Middle frontal gyrus (tissue), 1 donor: Measurements from ENCODE around the gene ARAP1.

ENCODE experiments used
- DNase-seq: peaks from one replicate; pipeline ENCODE4 v3.0.0-alpha.2; 2015; ENCODE audit warnings: low spot score; ENCODE audit errors: extremely low spot score

The ARAP1 gene

GRCh38 chr11:72705442-72706365 lies 46.5 kb downstream of the ARAP1 start:
- no peak for DNase-seq

DNA sequence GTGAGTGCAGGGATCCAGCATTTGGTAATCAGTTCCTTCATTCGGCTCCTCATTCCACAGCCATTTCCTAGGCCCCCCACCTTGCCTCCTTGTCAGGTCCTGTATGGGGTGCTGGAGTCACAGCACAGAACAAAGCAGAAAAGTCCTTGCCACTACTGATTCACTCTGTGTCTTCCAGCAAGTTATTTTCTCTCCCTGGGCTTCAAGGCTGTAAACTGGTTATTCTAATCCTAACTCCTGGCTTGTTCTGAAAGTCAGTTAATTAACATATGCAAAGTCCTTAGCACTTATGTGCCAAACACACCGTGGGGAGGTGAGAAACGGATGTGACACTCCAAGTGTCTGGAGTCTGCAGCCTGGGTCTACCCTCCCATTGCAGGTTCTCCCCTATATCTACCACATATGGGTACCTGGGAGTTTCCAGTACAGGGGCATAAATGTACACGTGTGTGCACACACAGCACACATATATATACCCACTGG lies 47.4 kb downstream of the ARAP1 start:
- no peak for DNase-seq

DNA sequence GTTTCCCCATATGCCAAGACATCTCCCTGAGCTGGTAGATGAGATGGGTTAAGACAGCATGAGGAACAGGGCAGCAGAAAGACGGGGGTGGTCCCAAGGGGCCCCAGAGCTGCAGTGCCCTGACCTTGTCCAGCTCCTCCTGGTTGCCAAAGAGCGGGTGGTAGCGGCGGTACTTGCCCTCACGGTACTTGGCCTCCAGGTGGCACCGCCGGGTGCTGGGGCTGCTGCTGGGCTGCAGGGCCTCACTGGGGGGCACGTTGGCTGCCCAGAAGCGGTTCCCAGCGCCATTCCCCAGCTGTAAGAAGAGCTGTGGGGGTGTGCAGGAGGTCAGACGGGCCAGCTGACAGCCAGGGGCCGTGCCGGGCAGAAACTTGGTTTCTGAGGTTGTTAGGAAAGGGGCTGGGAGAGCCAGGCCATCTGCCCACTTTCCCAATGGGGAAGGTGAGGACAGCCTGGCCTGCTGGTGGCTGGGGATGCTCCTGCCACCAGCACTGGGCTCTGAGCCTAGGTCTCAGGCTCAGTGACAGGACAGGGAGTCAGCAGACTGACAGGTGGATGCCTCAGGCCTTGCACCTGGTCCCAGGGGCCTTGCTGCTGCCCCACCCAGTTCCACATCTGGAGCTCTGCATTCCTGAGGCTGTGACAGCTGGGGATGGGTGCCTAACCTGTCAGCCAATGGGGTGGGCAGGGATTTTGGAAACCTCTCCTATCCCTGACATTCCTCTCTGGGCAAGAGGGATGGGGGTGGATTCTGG lies 48.0 kb downstream of the ARAP1 start:
- DNase-seq, result no peak

DNA sequence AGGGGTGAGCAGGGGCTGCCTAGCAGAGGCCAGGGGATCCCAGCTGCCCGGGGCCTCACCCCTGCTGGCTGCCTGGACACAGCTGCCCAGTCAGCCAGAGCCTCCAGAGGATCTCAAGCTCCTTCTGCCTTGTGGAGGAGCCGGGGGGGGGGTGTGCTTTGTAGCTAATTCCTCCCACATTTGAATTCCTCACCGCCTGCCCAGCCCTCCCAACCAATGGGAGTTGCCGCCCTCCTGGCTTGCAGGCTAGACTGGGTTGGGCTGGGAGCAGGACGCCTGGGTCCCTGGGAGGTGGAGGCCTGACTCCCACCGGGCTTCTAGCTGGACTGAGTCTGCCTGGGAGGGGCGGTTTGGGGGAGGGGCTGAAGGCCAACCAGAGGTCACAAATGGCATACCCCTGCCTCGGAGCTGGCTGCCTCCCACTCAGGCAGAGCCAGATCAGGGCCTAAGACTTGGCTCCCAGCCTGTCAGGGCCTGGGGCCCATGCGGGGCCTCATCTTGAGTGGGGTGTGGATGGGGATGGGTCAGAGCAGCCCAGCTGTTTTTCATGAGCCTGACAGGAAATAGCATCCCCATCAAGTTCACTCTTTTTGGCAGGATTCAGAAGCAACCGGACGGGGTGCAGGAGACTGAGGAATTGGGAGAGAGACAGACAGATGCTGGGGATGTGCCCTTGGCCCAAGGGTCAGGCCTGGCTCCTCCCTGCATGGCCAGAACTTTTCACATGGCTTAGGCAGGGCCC lies 48.8 kb downstream of the ARAP1 start:
- DNase-seq, result no peak

DNA sequence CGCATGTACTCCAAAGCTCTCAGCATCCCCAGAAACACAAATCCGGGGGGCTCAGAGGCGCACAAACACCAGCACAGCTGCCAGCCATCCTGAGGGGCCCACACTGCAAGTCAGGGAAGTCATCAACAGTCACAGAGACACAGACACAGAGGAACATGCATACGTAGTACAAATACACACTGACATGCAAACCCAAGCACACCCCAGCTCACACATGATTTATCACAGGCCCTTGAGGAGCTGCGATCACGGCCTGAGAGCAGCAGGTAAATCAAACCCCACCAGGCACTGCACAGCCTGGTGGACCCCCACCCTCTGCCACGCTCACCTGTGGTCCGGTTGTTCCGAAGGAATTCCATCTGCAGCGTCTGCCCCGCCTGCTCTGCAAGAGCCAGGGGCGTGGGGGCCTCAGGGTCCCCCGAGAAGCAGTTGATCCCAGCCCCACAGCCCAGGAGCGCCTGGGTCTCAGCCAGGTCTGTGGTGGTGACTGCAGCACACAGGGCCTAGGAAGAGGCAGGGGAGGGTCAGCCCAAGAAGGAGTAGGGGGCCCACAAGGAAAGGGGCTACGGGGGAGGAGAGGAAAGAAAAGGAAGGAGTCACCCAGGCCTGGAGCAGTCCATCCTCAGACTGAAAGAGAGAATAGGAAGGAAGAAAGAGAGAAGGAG lies 49.5 kb downstream of the ARAP1 start:
- DNase-seq, result no peak

DNA sequence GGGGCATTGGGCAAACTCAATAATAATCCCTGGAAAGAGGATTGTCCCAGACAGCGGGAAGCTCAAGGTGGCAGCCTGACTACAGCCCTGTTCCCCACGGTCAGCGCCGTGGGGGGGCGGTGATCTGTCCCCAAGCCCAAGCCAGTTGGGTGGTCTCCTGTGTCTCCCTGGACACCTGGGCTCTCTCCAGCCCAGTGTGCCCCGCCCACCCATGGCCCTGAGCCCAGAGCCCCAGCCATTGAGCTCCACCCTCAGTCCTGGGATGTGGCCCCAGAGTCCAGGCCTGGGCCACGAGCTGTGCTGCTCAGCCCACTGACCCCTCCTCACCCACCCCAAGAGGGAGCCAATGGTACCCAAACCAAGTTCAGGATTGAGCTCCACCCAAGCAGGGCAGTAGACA lies 50.1 kb downstream of the ARAP1 start:
- DNase-seq, result no peak

- no peak for DNase-seq
Observed at GRCh38 chr11:72701466-72701865, 50.7 kb downstream of the ARAP1 start.

GRCh38 chr11:72700146-72700545 lies 52.1 kb downstream of the ARAP1 start:
- no peak for DNase-seq

DNA sequence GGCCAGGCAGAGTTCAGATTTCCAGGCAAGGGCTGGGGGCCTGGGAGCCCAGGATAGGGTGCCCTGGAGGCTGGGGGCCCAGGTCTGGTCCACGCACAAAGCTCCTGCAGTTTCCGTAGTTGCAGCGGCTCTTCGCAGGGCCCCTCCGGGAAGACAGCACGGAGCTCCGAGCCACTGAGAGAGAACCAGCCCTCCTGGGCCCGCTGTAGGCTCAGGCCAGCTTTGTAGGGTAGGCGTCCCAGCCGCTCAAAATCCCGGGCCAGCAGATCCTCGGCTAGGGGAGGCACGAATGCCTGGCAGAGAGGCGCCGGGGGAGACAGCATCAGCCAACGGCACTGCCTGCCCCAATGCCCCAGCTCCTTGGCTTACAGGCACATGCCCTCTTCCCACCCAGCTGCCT lies 54.4 kb downstream of the ARAP1 start:
- no peak for DNase-seq

GRCh38 chr11:72696866-72697700 lies 55.1 kb downstream of the ARAP1 start:
- no peak for DNase-seq

DNA sequence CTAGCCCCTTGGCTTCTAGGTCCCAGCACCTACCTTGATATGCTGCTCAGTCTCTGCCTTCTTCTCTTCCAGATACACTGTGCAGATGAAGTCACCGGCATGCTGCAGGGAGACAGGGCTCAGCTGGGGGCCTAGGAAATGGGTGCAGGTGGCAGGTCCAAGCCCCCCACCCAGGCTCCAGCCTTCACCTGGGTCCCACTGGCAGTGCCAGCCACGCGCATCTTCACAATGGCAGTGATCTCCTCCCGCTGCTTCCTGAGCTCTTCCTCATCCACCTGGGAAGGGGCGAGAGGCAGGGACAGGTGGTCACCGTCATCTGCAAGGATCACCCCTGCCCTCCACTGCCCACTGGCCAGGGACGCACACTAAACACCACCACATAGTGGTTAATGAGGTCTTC lies 56.9 kb downstream of the ARAP1 start:
- no peak for DNase-seq

GRCh38 chr11:72693271-72693968 lies 58.8 kb downstream of the ARAP1 start:
- no peak for DNase-seq

GRCh38 chr11:72692498-72693237 lies 59.5 kb downstream of the ARAP1 start:
- no peak for DNase-seq

DNA sequence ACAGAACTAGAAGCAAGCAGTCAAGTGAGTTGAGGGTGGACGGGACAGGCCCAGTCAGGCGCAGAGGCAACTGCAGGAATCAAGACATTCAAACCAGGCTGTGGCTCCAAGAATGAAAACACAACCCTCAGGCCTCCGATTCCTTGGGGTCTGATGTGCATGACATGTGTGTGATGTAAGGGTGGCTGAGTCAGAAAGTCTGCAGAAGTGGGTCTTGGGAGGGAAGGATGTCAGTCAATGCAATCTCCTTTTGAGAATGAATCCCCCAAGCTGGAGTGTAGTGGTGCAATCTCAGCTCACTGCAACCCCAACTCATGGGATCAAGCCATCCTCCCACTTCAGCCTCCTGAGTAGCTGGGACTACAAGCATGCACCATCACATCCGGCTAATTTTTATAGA lies 62.0 kb downstream of the ARAP1 start:
- no peak for DNase-seq

DNA sequence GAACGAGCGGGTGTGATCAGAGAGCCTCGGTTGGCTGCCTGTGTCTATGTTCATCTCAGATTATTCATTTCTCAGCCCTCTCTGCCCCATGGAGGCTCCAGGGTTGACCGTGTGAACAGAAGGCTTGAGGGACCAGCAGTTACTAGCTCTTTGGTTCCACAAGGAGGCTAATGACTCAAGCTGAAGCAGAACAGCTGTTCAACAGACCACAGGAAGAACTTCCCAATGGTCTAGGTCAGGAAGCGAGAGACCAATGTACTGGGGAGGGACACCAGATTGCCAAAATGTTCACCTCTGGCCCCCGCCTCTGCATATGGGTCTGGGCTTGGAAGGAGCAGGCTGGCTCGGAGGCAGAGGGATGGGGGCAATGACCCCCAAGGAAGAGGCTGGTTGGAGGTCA lies 63.3 kb downstream of the ARAP1 start:
- DNase-seq, result no peak

DNA sequence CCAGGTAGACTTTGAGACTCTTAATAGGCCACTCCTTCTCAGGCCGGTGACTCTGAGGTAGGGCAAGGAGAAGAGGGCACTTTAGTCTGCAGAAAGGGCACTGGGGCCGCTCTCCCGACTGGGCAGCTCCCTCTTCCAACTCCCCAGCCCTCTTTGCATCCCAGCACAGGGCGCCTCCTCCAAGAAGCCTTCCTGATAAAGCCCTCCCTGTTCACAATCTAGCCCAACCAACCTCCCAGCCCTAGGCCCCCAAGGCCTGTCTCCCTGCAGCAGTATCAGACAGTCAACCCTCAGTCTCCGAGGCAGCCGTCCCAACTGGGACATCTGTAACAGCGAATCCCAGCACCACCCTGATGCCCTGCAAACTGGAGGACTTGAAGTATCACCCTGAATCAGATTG lies 63.7 kb downstream of the ARAP1 start:
- DNase-seq, result no peak

DNA sequence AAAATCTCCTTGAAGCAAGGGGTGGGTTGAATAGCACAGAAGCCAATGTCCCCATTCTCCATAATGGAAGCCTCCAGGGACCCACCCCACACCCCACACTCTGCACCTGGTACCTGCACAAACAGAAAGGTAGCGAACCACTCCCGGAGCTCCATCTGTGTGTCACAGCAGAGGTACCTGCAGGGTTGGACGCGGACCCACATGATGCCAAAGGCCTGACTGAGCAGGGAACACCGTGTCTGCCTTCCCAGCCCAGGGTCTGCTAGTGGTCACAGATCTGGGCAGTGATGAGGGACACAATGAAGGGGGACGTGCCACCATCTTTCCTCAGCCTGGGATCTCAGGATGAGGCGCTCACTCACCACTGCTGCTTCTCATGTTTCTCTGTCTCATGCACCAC lies 64.9 kb downstream of the ARAP1 start:
- DNase-seq, result no peak

DNA sequence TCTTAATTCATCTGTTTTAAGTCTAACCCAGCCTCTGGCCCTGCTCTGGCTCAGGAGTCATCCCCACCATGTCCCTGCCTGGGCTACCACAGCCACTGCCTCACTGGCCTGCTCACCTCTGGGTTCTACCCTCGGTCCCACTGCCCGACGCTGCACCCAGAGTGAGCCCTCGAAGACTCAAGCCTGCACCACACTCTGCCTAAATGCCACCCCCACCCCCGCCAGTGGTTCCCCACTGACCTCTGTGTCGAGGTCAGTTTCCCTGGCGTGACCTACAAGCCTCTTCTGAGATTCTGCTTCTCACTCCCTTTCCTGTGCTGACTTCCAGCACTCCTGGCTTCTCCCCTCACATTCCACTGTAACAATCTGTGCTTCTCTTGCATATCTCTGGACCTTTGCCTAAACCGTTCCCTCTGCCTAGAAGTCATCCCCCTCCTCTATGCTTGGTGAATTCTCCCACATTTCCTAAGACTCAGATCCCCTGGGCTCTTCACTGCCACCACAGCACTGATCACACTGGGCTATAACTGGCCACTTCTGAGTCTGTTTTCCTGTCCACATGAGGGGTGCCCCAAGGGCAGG lies 65.5 kb downstream of the ARAP1 start:
- no peak for DNase-seq
